HFFc6 (cell line): ENCODE data around the gene LASP1. TPM values are rescaled to one million over a fixed set of nuclear protein-coding genes. Genes with fewer than 3 reads are reported as not detected.

ENCODE experiments used
- DNase-seq: peaks from one replicate; pipeline ENCODE4 v3.0.0-alpha.2; 2018
- H3K27ac Mint-ChIP-seq: 2 replicates; pipeline ENCODE4 v1.8.0; 2020; ENCODE audit warnings: mild to moderate bottlenecking, mixed read lengths
- H3K27me3 Mint-ChIP-seq: 2 replicates; pipeline ENCODE4 v1.8.0; 2021; ENCODE audit warnings: mild to moderate bottlenecking, moderate library complexity, mixed read lengths; ENCODE audit not compliant: insufficient read depth
- H3K36me3 Mint-ChIP-seq: 2 replicates; pipeline ENCODE4 v1.8.0; 2021; ENCODE audit warnings: low read depth, mixed read lengths
- H3K4me1 Mint-ChIP-seq: 2 replicates; pipeline ENCODE4 v1.8.0; 2020; ENCODE audit warnings: low read depth, mixed read lengths
- H3K4me3 Mint-ChIP-seq: 2 replicates; pipeline ENCODE4 v1.8.0; 2020; ENCODE audit warnings: mild to moderate bottlenecking, moderate library complexity, mixed read lengths
- H3K9me3 Mint-ChIP-seq: 2 replicates; pipeline ENCODE4 v1.8.0; 2020; ENCODE audit warnings: mild to moderate bottlenecking, mixed read lengths
- total RNA-seq, 6 experiments: library from RNA; stranded (reverse); fragmentation: NEBNext Ultra II Directional; extraction: Animal tissue kit (Norgen Biotek cat#: 25700); gene quantifications; 2 replicates in 1 of 6; 3 replicates in 5 of 6; pipeline ENCODE4 v1.2.3, GENCODE V29; 2021
- TF ChIP-seq, protein P1 (sequence below): fragments of 200-600 bp; sonication (generic); IDR thresholded peaks from 2 replicates; pipeline ENCODE4 v1.5.0; 2021; ENCODE audit warnings: antibody characterized with exemption, mild to moderate bottlenecking

Gene LASP1
- total RNA-seq, 6 experiments from 2014 or later: 428 to 517 (median 484) TPM

DNA sequence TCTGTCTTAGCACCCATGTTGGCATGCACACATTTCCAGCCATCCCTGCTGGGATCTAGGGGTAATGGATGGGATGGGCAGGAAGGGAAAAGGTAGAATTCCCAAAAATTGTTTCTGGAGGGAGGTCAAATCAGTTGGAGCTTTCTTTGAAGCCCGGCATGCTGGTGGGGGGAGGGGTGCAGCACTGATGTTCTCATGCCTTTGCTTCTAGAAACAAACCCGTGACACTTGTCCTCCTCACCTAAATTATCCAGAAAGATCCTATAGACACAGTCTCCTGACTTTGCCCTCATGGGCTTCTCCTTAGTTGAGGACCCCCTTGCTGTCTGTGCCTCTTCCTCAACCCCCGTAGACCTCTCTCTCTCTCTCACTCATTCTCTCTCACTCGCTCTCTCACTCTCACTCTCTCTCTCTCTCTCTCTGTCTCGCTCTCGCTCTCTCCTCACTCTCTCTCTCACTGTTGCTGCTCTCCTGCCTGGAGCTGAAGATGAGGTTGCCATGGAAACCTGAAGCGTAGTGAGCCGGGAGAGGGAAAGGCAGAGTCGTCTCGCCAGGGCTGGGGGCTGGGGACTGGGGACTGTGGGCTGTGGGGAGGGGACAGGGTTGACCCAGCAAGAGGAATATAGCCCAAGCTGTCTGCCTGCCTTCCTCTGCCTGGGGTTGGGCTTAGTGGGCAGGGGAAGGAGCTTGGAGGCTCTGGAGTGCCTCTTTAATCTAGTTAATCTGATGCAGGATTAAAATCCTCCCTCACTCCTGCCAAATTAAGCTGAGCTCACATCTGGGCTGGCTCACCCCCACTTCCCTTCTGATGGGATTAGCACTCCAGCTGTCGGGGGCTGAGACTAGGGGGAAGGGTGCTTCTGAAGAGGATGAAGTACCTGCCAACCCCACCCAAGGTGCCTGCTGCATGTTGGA, 16.1 kb downstream of the LASP1 start:
- H3K36me3 Mint-ChIP-seq: peaks cover 45% of the 10 kb centered on the region
- DNase-seq: peak; percentile 38
- no peaks in the 10 kb centered on the region for H3K9me3 Mint-ChIP-seq
- peak overlapping the region; percentile 37 for H3K4me3 Mint-ChIP-seq
- H3K4me1 Mint-ChIP-seq: peaks cover 65% of the 10 kb centered on the region
- TF ChIP-seq, protein P1, sequence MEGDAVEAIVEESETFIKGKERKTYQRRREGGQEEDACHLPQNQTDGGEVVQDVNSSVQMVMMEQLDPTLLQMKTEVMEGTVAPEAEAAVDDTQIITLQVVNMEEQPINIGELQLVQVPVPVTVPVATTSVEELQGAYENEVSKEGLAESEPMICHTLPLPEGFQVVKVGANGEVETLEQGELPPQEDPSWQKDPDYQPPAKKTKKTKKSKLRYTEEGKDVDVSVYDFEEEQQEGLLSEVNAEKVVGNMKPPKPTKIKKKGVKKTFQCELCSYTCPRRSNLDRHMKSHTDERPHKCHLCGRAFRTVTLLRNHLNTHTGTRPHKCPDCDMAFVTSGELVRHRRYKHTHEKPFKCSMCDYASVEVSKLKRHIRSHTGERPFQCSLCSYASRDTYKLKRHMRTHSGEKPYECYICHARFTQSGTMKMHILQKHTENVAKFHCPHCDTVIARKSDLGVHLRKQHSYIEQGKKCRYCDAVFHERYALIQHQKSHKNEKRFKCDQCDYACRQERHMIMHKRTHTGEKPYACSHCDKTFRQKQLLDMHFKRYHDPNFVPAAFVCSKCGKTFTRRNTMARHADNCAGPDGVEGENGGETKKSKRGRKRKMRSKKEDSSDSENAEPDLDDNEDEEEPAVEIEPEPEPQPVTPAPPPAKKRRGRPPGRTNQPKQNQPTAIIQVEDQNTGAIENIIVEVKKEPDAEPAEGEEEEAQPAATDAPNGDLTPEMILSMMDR: no peak
- peak overlapping the region; percentile 59 for H3K27ac Mint-ChIP-seq
- no peaks in the 10 kb centered on the region; the same call in 1 of the 2 replicates for H3K27me3 Mint-ChIP-seq

DNA sequence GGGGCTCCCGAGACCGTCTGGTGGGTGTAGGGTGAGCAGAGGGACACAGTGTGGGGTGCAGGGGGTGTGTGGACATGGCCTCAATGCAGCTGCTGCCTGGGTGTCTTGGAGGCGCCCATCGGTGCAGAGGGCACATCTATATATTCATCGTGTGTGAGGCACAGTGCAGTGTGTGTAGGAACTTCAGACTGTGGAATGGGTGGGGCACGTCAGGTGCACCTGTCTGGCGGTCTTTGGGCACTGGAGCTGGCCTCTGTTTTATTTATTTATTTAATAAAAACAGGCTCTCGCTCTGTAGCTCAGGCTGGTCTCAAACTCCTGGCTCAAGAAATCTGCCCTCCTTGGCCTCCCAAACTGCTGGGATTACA, 16.8 kb downstream of the LASP1 start:
- Mint-ChIP-seq H3K36me3 (peaks cover 38% of the 10 kb centered on the region), H3K27ac (peak overlapping the region; percentile 59), H3K9me3 (no peaks in the 10 kb centered on the region), H3K27me3 (no peaks in the 10 kb centered on the region; the same call in 1 of the 2 replicates), H3K4me3 (no peak overlapping the region), H3K4me1 (peaks cover 58% of the 10 kb centered on the region)
- DNase-seq: no peak
- TF ChIP-seq, protein P1: no peak

DNA sequence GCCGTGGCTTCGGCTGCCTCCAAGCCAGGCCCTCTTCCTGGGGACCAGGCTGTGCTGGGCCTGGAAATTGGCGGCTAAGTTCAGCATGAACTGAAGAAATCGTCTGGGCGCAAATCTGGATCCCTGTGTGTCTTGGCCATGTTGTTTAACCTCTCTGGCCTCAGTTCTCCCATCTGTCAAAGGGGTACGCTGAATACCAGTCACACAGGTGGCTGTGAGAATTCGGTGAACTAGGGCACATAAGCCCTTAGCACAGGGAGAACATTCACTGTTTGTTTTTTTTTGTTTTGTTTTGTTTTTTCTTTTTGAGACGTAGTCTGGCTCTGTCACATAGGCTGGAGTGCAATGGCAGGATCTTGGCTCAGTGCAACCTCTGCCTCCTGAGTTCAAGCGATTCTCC, 19.0 kb downstream of the LASP1 start:
- Mint-ChIP-seq H3K27ac (no peak overlapping the region), H3K9me3 (no peaks in the 10 kb centered on the region), H3K4me3 (no peak overlapping the region), H3K4me1 (peaks cover 36% of the 10 kb centered on the region), H3K27me3 (no peaks in the 10 kb centered on the region; the same call in 1 of the 2 replicates), H3K36me3 (peaks cover 21% of the 10 kb centered on the region)
- DNase-seq: no peak
- TF ChIP-seq, protein P1: no peak

DNA sequence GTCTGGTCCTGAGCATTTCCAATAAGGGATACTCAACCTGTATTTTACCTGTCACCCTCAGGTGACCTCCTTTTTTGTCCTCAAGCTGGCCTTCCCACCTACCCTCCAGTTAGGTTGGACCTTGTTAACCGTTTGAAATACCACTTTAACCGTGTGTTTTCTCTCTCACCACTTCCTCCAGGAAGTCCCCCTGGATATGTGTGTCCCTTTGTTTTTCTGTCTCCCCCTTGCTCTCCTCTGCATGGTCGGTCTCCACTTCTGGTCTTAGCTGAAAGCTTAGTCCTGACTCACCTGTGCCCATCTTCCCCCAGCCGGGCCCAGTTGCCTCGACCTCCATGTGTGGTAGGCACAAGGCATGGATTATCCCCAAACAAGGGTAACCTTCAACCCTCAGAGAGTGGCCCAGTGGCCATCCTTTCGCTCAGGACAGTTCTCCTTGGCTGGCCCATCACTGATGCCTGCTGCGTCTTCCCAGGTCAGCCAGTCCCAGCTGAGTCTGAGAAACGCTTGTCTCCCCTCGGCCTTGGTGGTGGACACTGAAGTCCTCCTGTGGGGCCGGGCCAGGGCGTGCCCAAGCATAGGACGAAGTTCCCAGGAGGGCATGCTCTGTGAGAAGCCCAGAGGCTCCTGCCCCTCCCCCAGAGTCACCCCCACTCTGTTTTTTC, 20.0 kb downstream of the LASP1 start:
- Mint-ChIP-seq H3K27ac (peak overlapping the region; percentile 21; the same call in 1 of the 2 replicates), H3K9me3 (no peaks in the 10 kb centered on the region), H3K27me3 (no peaks in the 10 kb centered on the region; the same call in 1 of the 2 replicates), H3K4me3 (no peak overlapping the region), H3K4me1 (peaks cover 32% of the 10 kb centered on the region), H3K36me3 (peaks cover 19% of the 10 kb centered on the region)
- no peak for DNase-seq
- TF ChIP-seq, protein P1: no peak

DNA sequence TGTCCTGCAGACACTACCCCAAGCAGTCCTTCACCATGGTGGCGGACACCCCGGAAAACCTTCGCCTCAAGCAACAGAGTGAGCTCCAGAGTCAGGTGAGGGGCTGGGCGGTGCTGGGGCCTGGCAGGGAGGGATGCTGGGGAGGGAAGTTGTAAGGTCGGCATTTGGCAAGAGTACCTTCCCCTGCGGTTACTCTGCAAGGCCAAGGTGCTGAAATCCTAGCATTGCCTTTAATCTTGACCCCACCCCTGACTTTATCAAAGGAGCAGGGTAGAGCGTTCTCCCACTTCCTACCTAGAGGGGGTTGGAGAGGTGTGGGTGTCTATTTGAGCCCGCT, 20.5 kb downstream of the LASP1 start:
- H3K9me3 Mint-ChIP-seq: no peaks in the 10 kb centered on the region
- H3K27me3 Mint-ChIP-seq: no peaks in the 10 kb centered on the region; the same call in 1 of the 2 replicates
- 0 out of 2 replicates have a peak overlapping the region, but pooled peaks have one; percentile 21 for H3K27ac Mint-ChIP-seq
- H3K36me3 Mint-ChIP-seq: peaks cover 19% of the 10 kb centered on the region
- H3K4me3 Mint-ChIP-seq: no peak overlapping the region
- no peak for DNase-seq
- TF ChIP-seq, protein P1: no peak
- H3K4me1 Mint-ChIP-seq: peaks cover 27% of the 10 kb centered on the region
